Testis (tissue), 2 donors: ENCODE data around the gene TRAPPC13.

Experiments
- CTCF ChIP-seq, 3 experiments: fragments of 450-650 bp in 2 of 3; fragments of 200-600 bp in 1 of 3; sonication (generic) in 1 of 3; IDR thresholded peaks; one replicate each; pipeline ENCODE4 v1.5.1; 2016 to 2019; ENCODE audit warnings: antibody characterized with exemption in 3 of 3, mild to moderate bottlenecking in 2 of 3, moderate library complexity in 1 of 3
- POLR2A ChIP-seq: fragments of 450-650 bp; IDR thresholded peaks from one replicate; pipeline ENCODE4 v1.6.1; 2017; ENCODE audit warnings: antibody characterized with exemption, mild to moderate bottlenecking, moderate library complexity

GRCh38 chr5:65672796-65673195 is 48.0 kb downstream of the TRAPPC13 start:
- TF ChIP-seq CTCF (IDR thresholded peaks at IDR 0.05) (no peak), POLR2A (no peak)
